Kidney epithelial cell (primary cell): Measurements from ENCODE around the gene ASCL2. TPM values are rescaled to one million over a fixed set of nuclear protein-coding genes. Genes with fewer than 3 reads are reported as not detected.

Experiments
- DNase-seq: peaks from one replicate; pipeline ENCODE4 v3.0.0-alpha.2; 2010; ENCODE audit warnings: low read depth
- H3K27me3 ChIP-seq: 2 replicates; pipeline ENCODE4 v1.6.0; 2011; ENCODE audit warnings: low read length; ENCODE audit not compliant: control insufficient read depth, insufficient read depth
- H3K36me3 ChIP-seq: 2 replicates; pipeline ENCODE4 v1.5.1; 2011; ENCODE audit warnings: low read length; ENCODE audit not compliant: control insufficient read depth, insufficient read depth
- H3K4me3 ChIP-seq: 2 replicates; pipeline ENCODE4 v1.5.1; 2011; ENCODE audit warnings: low read depth, mild to moderate bottlenecking, control low read depth, low read length
- total RNA-seq: library from RNA; depleted of rRNA; stranded (reverse); fragments of >200 nt; gene quantifications from 2 replicates; pipeline ENCODE4 v1.2.3, GENCODE V29; 2015
- TF ChIP-seq, protein P1 (sequence below): IDR thresholded peaks from 2 replicates; pipeline ENCODE4 v1.5.1; 2011; ENCODE audit warnings: mild to moderate bottlenecking, moderate library complexity, low read length, control low read depth, inconsistent platforms; ENCODE audit not compliant: insufficient read depth, poor library complexity, severe bottlenecking

ASCL2 gene
- total RNA-seq, 1 donor from 2014 or later = not detected

GRCh38 chr11:2302306-2302895 lies 32.0 kb upstream of the ASCL2 start:
- TF ChIP-seq, protein P1, sequence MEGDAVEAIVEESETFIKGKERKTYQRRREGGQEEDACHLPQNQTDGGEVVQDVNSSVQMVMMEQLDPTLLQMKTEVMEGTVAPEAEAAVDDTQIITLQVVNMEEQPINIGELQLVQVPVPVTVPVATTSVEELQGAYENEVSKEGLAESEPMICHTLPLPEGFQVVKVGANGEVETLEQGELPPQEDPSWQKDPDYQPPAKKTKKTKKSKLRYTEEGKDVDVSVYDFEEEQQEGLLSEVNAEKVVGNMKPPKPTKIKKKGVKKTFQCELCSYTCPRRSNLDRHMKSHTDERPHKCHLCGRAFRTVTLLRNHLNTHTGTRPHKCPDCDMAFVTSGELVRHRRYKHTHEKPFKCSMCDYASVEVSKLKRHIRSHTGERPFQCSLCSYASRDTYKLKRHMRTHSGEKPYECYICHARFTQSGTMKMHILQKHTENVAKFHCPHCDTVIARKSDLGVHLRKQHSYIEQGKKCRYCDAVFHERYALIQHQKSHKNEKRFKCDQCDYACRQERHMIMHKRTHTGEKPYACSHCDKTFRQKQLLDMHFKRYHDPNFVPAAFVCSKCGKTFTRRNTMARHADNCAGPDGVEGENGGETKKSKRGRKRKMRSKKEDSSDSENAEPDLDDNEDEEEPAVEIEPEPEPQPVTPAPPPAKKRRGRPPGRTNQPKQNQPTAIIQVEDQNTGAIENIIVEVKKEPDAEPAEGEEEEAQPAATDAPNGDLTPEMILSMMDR = no peak
- Histone ChIP-seq H3K36me3 (no peaks in the 10 kb centered on the region), H3K4me3 (no peak overlapping the region), H3K27me3 (peaks cover 5% of the 10 kb centered on the region)
- DNase-seq = no peak

GRCh38 chr11:2301631-2302305 lies 31.4 kb upstream of the ASCL2 start, which contains the start of the genes C11orf21 and TSPAN32:
C11orf21 (minus strand) TSS chr11:2301918; CDS start chr11:2301808, 110 bp downstream.
TSPAN32 (plus strand) TSS chr11:2302013; CDS start chr11:2302150, 137 bp downstream.
- no peak for DNase-seq
- Histone ChIP-seq H3K27me3 (peaks cover 4% of the 10 kb centered on the region), H3K36me3 (no peaks in the 10 kb centered on the region), H3K4me3 (no peak within 1 kb of the TSS)
- TF ChIP-seq, protein P1 = no peak

DNA sequence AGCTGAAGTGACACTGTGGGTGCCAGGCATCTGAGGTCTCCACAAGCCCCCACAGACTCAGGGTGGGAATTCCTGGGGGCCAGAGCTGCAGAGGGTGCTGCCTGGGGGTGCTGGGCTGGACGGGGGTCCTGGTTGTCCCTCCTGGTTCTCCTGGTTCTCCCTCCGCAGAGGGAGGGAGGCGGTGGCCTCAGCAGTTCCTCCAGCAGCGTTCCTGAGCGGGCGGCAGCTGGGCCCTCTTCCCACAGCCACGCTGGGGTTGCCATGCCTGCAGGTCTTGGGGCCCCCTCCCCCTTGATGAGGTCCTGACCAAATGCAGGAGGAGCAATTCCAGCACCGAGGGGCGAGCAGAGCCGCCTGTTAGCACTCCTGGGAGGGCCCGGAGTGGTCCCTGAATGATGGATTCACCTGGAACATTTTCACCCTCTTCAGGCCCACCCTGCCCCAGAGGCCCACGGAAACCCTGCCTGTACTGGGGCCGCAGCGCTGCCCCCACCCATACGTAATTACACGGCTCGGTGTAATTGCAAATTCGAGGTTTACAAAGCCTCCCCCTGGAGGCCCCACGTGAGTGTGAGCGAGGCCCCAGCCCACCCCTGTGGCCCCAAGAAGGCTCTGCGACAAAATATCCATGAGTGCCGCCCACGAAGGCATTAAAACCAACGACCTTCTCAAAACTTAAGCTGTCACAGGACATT lies 30.7 kb upstream of the ASCL2 start:
- Histone ChIP-seq H3K27me3 (peaks cover 4% of the 10 kb centered on the region), H3K4me3 (no peak overlapping the region), H3K36me3 (no peaks in the 10 kb centered on the region)
- no peak for DNase-seq
- TF ChIP-seq, protein P1 = no peak

DNA sequence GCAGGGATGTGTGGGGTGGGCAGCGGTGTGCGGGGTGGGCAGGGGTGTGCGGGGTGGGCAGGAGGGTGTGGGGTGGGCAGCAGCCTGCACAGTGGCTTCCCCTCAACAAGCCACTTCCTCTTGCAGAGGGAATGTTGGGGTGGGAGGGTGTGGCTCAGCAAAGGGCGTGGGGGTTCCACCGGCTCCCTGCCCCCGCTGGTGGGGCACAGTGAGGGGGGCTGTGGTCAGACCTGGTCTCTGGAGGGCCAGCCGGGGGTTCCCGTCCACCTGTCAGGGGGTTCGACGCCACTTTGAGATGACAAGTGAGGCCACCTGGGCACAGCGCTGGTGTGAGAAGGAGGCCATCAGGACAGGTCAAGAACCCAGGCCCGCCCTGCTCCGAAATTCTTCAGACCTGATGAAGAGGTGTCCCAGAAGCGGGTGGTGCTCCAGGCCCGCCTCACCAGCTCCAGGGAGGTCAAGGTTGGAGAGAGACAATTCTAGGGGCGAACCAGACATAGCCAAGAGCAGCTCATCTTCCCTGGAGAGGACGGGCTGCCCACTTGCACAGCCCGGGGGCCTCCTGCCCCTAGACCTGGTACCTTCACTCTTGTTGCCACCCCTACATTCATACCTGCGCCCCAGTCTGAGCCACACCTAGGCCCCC lies 30.0 kb upstream of the ASCL2 start:
- H3K27me3 ChIP-seq = peaks cover 4% of the 10 kb centered on the region
- TF ChIP-seq, protein P1 = no peak
- no peak for DNase-seq
- no peaks in the 10 kb centered on the region for H3K36me3 ChIP-seq
- no peak overlapping the region for H3K4me3 ChIP-seq

DNA sequence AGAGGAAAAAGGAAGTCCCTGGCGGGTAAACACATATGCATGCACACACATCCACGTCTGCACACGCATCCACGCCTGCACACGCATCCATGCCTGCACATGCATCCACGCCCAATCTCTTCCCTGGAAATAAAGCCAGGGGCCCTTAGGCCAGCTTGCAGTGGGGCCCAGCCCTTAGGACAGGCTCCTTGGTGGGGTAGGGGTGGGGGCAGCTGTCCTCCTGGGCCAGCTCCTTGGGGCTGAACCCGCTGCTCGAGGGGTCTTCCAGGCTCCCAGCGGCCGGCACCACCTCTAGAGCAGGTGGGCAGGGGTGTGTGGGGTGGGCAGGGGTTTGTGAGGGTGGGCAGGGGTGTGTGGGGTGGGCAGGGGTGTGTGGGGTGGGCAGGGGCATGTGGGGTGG lies 29.4 kb upstream of the ASCL2 start:
- Histone ChIP-seq H3K4me3 (no peak overlapping the region), H3K36me3 (no peaks in the 10 kb centered on the region), H3K27me3 (peaks cover 7% of the 10 kb centered on the region)
- TF ChIP-seq, protein P1 = no peak
- no peak for DNase-seq
